Measurements from ENCODE around the gene KCNE3.
"Not testable (repeated sequence)": the region's sequence is repeated elsewhere in the genome, so short reads cannot be mapped to it uniquely, and the experiment has no call there.

The KCNE3 gene

GRCh38 chr11:74438681-74439080 lies 28.7 kb downstream of the KCNE3 start:
- no peak for DNase-seq

- no peak for DNase-seq
These were observed 29.8 kb downstream of the KCNE3 start for GRCh38 chr11:74437441-74438042.

- DNase-seq = no peak
These were observed 32.8 kb downstream of the KCNE3 start for GRCh38 chr11:74434528-74434927.

- no peak for DNase-seq
These were observed 38.1 kb downstream of the KCNE3 start for GRCh38 chr11:74429205-74429604.

DNA sequence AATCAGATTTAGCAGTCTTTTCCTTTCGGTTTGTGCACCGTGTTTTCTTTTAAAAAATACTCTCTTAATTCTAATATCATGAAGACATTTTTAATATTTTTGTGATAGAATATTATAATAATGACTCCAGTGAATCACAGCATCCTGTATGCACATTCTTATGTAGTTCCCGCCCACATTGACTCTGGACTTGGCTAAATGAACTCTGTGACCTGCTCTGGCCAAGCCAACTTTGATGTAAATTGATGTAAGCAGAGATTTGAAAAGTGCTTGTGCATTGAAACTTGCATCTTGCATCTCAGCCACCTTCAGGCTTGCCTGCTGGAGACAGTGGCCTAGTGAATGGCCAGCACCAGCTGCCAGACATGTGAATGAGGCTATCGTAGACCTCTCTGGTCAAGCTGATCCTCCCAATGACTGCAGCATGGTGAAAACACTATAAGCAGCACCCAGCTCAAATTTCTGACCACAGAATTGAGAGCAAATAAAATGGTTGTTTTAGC lies 39.9 kb downstream of the KCNE3 start:
- no peak for DNase-seq

GRCh38 chr11:74425100-74425499 lies 42.2 kb downstream of the KCNE3 start:
- no peak for DNase-seq

GRCh38 chr11:74418509-74418895 lies 48.8 kb downstream of the KCNE3 start:
- DNase-seq = peak; percentile 19

- DNase-seq = no peak
These were observed 49.4 kb downstream of the KCNE3 start for GRCh38 chr11:74417860-74418508.

GRCh38 chr11:74417379-74417804 lies 50.0 kb downstream of the KCNE3 start:
- DNase-seq = peak; percentile 8

- DNase-seq = not testable (repeated sequence)
These were observed 50.4 kb downstream of the KCNE3 start for GRCh38 chr11:74416974-74417373.

DNA sequence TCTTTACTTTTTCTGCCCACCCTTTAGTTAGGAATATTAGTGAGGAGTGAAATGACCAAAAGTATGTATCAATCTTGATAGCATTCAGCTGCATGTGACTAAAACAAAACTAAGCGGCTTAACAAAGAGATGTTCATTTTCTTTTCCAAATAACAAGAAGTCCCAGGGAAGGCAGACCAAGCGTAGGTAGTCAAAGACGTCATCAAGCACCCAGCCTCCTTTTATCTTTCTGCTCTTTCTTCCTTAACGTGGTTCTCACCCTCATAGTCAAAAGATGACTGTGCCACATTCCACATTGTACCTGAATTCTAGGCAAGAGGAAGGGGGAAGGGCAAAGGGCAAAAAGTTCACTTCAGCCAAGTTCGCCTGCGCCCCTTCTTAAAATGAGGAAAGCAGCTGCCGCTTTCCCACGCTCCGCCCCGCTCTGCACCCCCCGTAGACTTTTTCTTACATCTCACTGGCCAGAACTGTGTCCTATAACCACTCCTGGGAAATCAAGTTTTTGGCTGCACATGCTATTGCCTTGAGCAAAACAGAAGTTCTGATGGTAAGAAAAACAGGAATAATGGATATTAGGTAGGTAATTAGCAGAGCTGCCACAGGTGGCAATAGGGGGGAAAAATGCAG lies 54.5 kb downstream of the KCNE3 start:
- DNase-seq = no peak

GRCh38 chr11:74412321-74412720 lies 55.0 kb downstream of the KCNE3 start:
- no peak for DNase-seq

GRCh38 chr11:74409633-74410032 lies 57.7 kb downstream of the KCNE3 start:
- no peak for DNase-seq

All from NCI-H2227 treated with DMSO at 0.1 percent for 48 hours (cell line).